ENCODE data around the gene BCOR.

DNA sequence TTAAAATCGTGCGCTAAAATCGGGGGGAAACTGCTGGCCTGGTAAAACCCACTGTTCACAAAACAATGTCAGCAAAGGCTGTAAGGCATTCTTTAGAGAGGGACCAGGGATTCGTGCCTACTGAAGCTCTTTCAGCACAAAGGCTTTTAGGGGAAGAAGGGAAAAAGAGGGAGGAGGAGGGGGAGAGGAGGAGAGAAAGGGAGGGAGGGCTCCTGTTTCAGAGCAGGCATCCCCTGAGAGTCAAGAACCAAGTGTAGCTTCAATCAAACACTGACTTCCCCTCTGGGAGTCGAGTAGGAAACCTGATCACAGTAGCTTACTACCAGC, 9.5 kb downstream of the BCOR start:
- TF ChIP-seq ATF6 (CRISPR knock-in tag; conservative IDR thresholded peaks at IDR 0.05) (no peak), ZNF530 (CRISPR knock-in tag; IDR thresholded peaks at IDR 0.05; ENCODE audit: low read depth) (no peak), BHLHE40 (IDR thresholded peaks at IDR 0.05; ENCODE audit: low read length) (no peak)
- TF ChIP-seq, protein P1, sequence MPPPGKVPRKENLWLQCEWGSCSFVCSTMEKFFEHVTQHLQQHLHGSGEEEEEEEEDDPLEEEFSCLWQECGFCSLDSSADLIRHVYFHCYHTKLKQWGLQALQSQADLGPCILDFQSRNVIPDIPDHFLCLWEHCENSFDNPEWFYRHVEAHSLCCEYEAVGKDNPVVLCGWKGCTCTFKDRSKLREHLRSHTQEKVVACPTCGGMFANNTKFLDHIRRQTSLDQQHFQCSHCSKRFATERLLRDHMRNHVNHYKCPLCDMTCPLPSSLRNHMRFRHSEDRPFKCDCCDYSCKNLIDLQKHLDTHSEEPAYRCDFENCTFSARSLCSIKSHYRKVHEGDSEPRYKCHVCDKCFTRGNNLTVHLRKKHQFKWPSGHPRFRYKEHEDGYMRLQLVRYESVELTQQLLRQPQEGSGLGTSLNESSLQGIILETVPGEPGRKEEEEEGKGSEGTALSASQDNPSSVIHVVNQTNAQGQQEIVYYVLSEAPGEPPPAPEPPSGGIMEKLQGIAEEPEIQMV (CRISPR knock-in tag; IDR thresholded peaks at IDR 0.05; ENCODE audit: low read depth) = no peak
